H1 (cell line): ENCODE measurements around the gene ZBTB24. TPM values are rescaled to one million over a fixed set of nuclear protein-coding genes. Genes with fewer than 3 reads are reported as not detected.

Experiments used
- CTCF ChIA-PET: fragments of 300-600 bp; sonication (Branson Sonifier 250); formaldehyde crosslinking; loops from one replicate; lab custom pipeline; 2021; ENCODE audit not compliant: partially characterized antibody; lab: Charles Lee
- POLR2A ChIA-PET: fragments of 300-600 bp; sonication (Branson Sonifier 250); formaldehyde crosslinking; loops from one replicate; lab custom pipeline; 2021; ENCODE audit warnings: inconsistent platforms; ENCODE audit not compliant: partially characterized antibody; lab: Charles Lee
- DNase-seq, 2 experiments: peaks; one replicate each; pipeline versions ENCODE4 v3.0.0 to v3.0.0-alpha.2; 2010 to 2022; ENCODE audit warnings: low spot score in 2 of 2, low read depth in 1 of 2, mixed read lengths in 1 of 2
- FAIRE-seq: peaks from 2 replicates; lab custom pipeline; 2011; peaks lifted over from hg19 to GRCh38; lab: Jason Lieb, UNC
- H2AFZ ChIP-seq: 2 replicates; pipeline ENCODE4 v1.8.1; 2012; ENCODE audit warnings: low read length, inconsistent platforms
- H2AK5ac ChIP-seq: 2 replicates; pipeline ENCODE4 v1.6.1; 2013; ENCODE audit warnings: low read depth, low read length
- H2BK120ac ChIP-seq: replicated peaks from 2 replicates; pipeline ENCODE3; 2013; ENCODE audit warnings: low read depth, low read length, inconsistent platforms
- H2BK12ac ChIP-seq: 2 replicates; pipeline ENCODE4 v1.6.1; 2013; ENCODE audit warnings: low read depth, low read length
- H2BK15ac ChIP-seq: 2 replicates; pipeline ENCODE4 v1.6.1; 2013; ENCODE audit warnings: low read length
- H2BK20ac ChIP-seq: 2 replicates; pipeline ENCODE4 v1.6.1; 2013; ENCODE audit warnings: low read length
- H2BK5ac ChIP-seq: 2 replicates; pipeline ENCODE4 v1.6.1; 2013; ENCODE audit warnings: low read depth, low read length
- H3K14ac ChIP-seq: 2 replicates; pipeline ENCODE4 v1.6.1; 2013; ENCODE audit warnings: inconsistent platforms; ENCODE audit not compliant: insufficient read length
- H3K18ac ChIP-seq: 2 replicates; pipeline ENCODE4 v1.6.1; 2013; ENCODE audit warnings: low read length; ENCODE audit errors: extremely low read depth
- H3K23ac ChIP-seq: 2 replicates; pipeline ENCODE4 v1.6.1; 2013; ENCODE audit warnings: inconsistent platforms; ENCODE audit not compliant: insufficient read length
- H3K23me2 ChIP-seq: 2 replicates; pipeline ENCODE4 v1.6.1; 2013; ENCODE audit warnings: low read depth, low read length
- H3K27ac ChIP-seq: 2 replicates; pipeline ENCODE4 v1.6.1; 2011; ENCODE audit warnings: low read depth, low read length, inconsistent platforms
- H3K27me3 ChIP-seq, 4 experiments: replicated peaks in 1 of 4; 1 replicate in 1 of 4; 2 replicates in 3 of 4; pipeline versions ENCODE4 v1.6.1 to v1.8.1; 2011 to 2013; ENCODE audit warnings: low read length in 3 of 4, mild to moderate bottlenecking in 3 of 4, inconsistent platforms in 2 of 4, mixed read lengths in 2 of 4, moderate library complexity in 1 of 4; ENCODE audit not compliant: control insufficient read depth in 3 of 4, insufficient read depth in 3 of 4; ENCODE audit errors: extremely low read depth in 1 of 4
- H3K36me3 ChIP-seq, 4 experiments: 2 replicates each; pipeline versions ENCODE4 v1.6.1 to v1.8.1; 2011 to 2013; ENCODE audit warnings: mild to moderate bottlenecking in 4 of 4, low read length in 3 of 4, moderate library complexity in 2 of 4, control low read depth in 1 of 4, inconsistent platforms in 1 of 4; ENCODE audit not compliant: insufficient read depth in 4 of 4, control insufficient read depth in 2 of 4
- H3K4ac ChIP-seq: replicated peaks from 2 replicates; pipeline ENCODE3; 2013; ENCODE audit warnings: low read length, low read depth, mixed read lengths, inconsistent platforms; ENCODE audit not compliant: insufficient read length
- H3K4me1 ChIP-seq, 4 experiments: replicated peaks in 1 of 4; 1 replicate in 1 of 4; 2 replicates in 3 of 4; pipeline versions ENCODE4 v1.6.1 to v1.8.1; 2011 to 2013; ENCODE audit warnings: low read length in 3 of 4, inconsistent platforms in 2 of 4, mixed read lengths in 1 of 4; ENCODE audit not compliant: insufficient read depth in 4 of 4, control insufficient read depth in 3 of 4
- H3K4me2 ChIP-seq, 2 experiments: 2 replicates each; pipeline versions ENCODE4 v1.6.1 to v1.8.1; 2011 to 2013; ENCODE audit warnings: low read depth in 2 of 2, low read length in 2 of 2, control low read depth in 1 of 2, inconsistent platforms in 1 of 2, mild to moderate bottlenecking in 1 of 2; ENCODE audit not compliant: insufficient read depth in 1 of 2
- H3K4me3 ChIP-seq, 4 experiments: fragments of 200-600, 300-600 bp in 1 of 4; sonication (generic), shearing (Covaris generic), sonication (Bioruptor Twin) in 1 of 4; 2 replicates each; pipeline versions ENCODE4 v1.5.1 to v1.8.1; 2011 to 2016; ENCODE audit warnings: low read length in 4 of 4, low read depth in 3 of 4, control low read depth in 2 of 4, inconsistent platforms in 2 of 4, mild to moderate bottlenecking in 2 of 4, mixed read lengths in 1 of 4, moderate library complexity in 1 of 4; ENCODE audit not compliant: insufficient read depth in 2 of 4; ENCODE audit errors: extremely low read depth in 1 of 4
- H3K56ac ChIP-seq: replicated peaks from 2 replicates; pipeline ENCODE3; 2013; ENCODE audit warnings: low read depth, mild to moderate bottlenecking, mixed read lengths, low read length, inconsistent platforms; ENCODE audit not compliant: insufficient read length
- H3K79me1 ChIP-seq: 2 replicates; pipeline ENCODE4 v1.6.1; 2013; ENCODE audit warnings: low read depth, low read length, control low read depth
- H3K79me2 ChIP-seq, 2 experiments: 2 replicates each; pipeline versions ENCODE4 v1.6.1 to v1.8.1; 2012 to 2013; ENCODE audit warnings: low read length in 2 of 2, mild to moderate bottlenecking in 2 of 2, inconsistent platforms in 1 of 2; ENCODE audit not compliant: insufficient read depth in 2 of 2, control insufficient read depth in 1 of 2
- H3K9ac ChIP-seq, 4 experiments: replicated peaks in 1 of 4; 1 replicate in 1 of 4; 2 replicates in 3 of 4; pipeline versions ENCODE4 v1.6.1 to v1.8.1; 2011 to 2013; ENCODE audit warnings: low read depth in 3 of 4, low read length in 3 of 4, control low read depth in 2 of 4, mild to moderate bottlenecking in 2 of 4, moderate library complexity in 2 of 4, inconsistent platforms in 1 of 4; ENCODE audit errors: extremely low read depth in 1 of 4
- H3K9me3 ChIP-seq, 2 experiments: 2 replicates each; pipeline versions ENCODE4 v1.6.1 to v1.8.1; 2012 to 2013; ENCODE audit warnings: mild to moderate bottlenecking in 2 of 2, moderate library complexity in 2 of 2, control low read depth in 1 of 2, inconsistent platforms in 1 of 2, low read depth in 1 of 2, low read length in 1 of 2, mixed read lengths in 1 of 2; ENCODE audit not compliant: insufficient read depth in 2 of 2
- H4K20me1 ChIP-seq, 2 experiments: replicated peaks in 1 of 2; 2 replicates each; pipeline versions ENCODE3 to v1.8.1; 2011 to 2013; ENCODE audit warnings: inconsistent platforms in 2 of 2, low read length in 2 of 2, mild to moderate bottlenecking in 1 of 2; ENCODE audit not compliant: insufficient read depth in 2 of 2, control insufficient read depth in 1 of 2
- H4K5ac ChIP-seq: 2 replicates; pipeline ENCODE4 v1.6.1; 2013; ENCODE audit warnings: low read length, low read depth, mixed read lengths, inconsistent platforms; ENCODE audit not compliant: insufficient read length
- H4K8ac ChIP-seq: 2 replicates; pipeline ENCODE4 v1.8.0; 2013; ENCODE audit warnings: mild to moderate bottlenecking, moderate library complexity, low read length, inconsistent platforms; ENCODE audit not compliant: insufficient read depth; ENCODE audit errors: extremely low read depth
- H4K91ac ChIP-seq: replicated peaks from 2 replicates; pipeline ENCODE3; 2013; ENCODE audit warnings: low read length, mixed read lengths, inconsistent platforms; ENCODE audit not compliant: insufficient read length
- BACH1 ChIP-seq: IDR thresholded peaks from 2 replicates; pipeline ENCODE4 v1.6.1; 2012; ENCODE audit warnings: low read length, improper control_type of control experiment
- BRCA1 ChIP-seq: IDR thresholded peaks from 2 replicates; pipeline ENCODE4 v1.6.1; 2012; ENCODE audit warnings: low read depth, low read length, improper control_type of control experiment
- E2F6 ChIP-seq: IDR thresholded peaks from 2 replicates; pipeline ENCODE4 v1.6.1; 2012; ENCODE audit warnings: inconsistent platforms
- EP300 ChIP-seq, 2 experiments: IDR thresholded peaks; 1 replicate in 1 of 2; 2 replicates in 1 of 2; pipeline ENCODE4 v1.6.1; 2011 to 2012; ENCODE audit warnings: low read depth in 2 of 2, low read length in 2 of 2, mild to moderate bottlenecking in 2 of 2, borderline replicate concordance in 1 of 2, inconsistent platforms in 1 of 2, moderate library complexity in 1 of 2
- HDAC6 ChIP-seq: IDR thresholded peaks from one replicate; pipeline ENCODE4 v1.7.1; 2012; ENCODE audit warnings: low read depth, mild to moderate bottlenecking, inconsistent platforms, low read length, moderate library complexity
- KDM1A ChIP-seq: fragments of 200-600, 300-600 bp; sonication (generic); IDR thresholded peaks from 2 replicates; pipeline ENCODE4 v1.7.1; 2016; ENCODE audit warnings: mild to moderate bottlenecking, low read length, borderline replicate concordance
- RNF2 ChIP-seq: fragments of 200-900, 300-1000 bp; sonication (generic); IDR thresholded peaks from 2 replicates; pipeline ENCODE4 v1.7.1; 2016; ENCODE audit warnings: borderline replicate concordance, low read depth, mild to moderate bottlenecking, antibody characterized with exemption, low read length; ENCODE audit not compliant: poor library complexity, severe bottlenecking; ENCODE audit errors: missing control alignments
- SIRT6 ChIP-seq: IDR thresholded peaks from one replicate; pipeline ENCODE4 v1.7.1; 2012; ENCODE audit warnings: low read length, inconsistent platforms
- SRF ChIP-seq: IDR thresholded peaks from 2 replicates; pipeline ENCODE4 v1.6.1; 2011; ENCODE audit warnings: mild to moderate bottlenecking, low read depth, low read length, moderate library complexity
- TAF1 ChIP-seq: IDR thresholded peaks from 2 replicates; pipeline ENCODE4 v1.6.1; 2011; ENCODE audit warnings: mild to moderate bottlenecking, low read depth, low read length
- YY1 ChIP-seq: IDR thresholded peaks from 2 replicates; pipeline ENCODE4 v1.6.1; 2011; ENCODE audit warnings: low read depth, mild to moderate bottlenecking, low read length
- WGBS, 2 experiments: shearing (Covaris generic) in 1 of 2; methylation state at CpG; one replicate each; pipeline versions ENCODE4 v1.1.6 to v1.1.7; 2013 to 2015; ENCODE audit warnings: low lambda C conversion rate in 2 of 2, mixed read lengths in 2 of 2, inconsistent platforms in 1 of 2, low coverage in 1 of 2, missing lambda C conversion rate in 1 of 2; ENCODE audit not compliant: insufficient replicate concordance in 2 of 2, insufficient coverage in 1 of 2, insufficient read length in 1 of 2; ENCODE audit errors: extremely low coverage in 1 of 2, missing lambda C conversion rate in 1 of 2; 5-methylcytosine and 5-hydroxymethylcytosine counted together
- polyA plus RNA-seq, 7 experiments: library from polyadenylated mRNA; depleted of rRNA in 3 of 7; stranded (reverse) in 5 of 7; unstranded in 2 of 7; fragments of >200 nt in 5 of 7; fragments of 200-250 nt in 2 of 7; gene quantifications; 1 replicate in 5 of 7; 2 replicates in 1 of 7; 4 replicates in 1 of 7; pipeline versions ENCODE4 v1.2.1 to v1.2.3, GENCODE V29; 2011 to 2013; ENCODE audit warnings: missing spikeins in 2 of 7, mixed read lengths in 2 of 7
- total RNA-seq: library from RNA; stranded (reverse); fragmentation: NEBNext Ultra II Directional; extraction: Animal tissue kit (Norgen Biotek cat#: 25700); gene quantifications from 2 replicates; pipeline ENCODE4 v1.2.1, GENCODE V29; 2021

ZBTB24 gene
- total and polyA plus RNA-seq, 2 of the 8 experiments (the other 6 are each of a cell fraction or from before 2014, with no cell fraction given): 7.5 to 21.0 TPM

- ChIA-PET CTCF (interaction anchor here (1.0 kb wide), 2 partner anchors 19 to 29 kb away, joined by 3 read pairs; no protein-coding TSS in a partner anchor), POLR2A (interaction anchor here (0.6 kb wide), 1 partner anchor 472 kb away, joined by 3 read pairs; no protein-coding TSS in a partner anchor)
- Histone ChIP-seq H2BK15ac (no peak overlapping the region), H3K14ac (no peak overlapping the region), H2AK5ac (no peak overlapping the region), H2BK20ac (no peak overlapping the region), H3K18ac (no peak overlapping the region), H3K4me3 (no peak overlapping the region), H3K23ac (no peak overlapping the region), H3K4me2 (no peak overlapping the region), H2BK5ac (no peak overlapping the region), H3K56ac (no peak overlapping the region), H4K5ac (no peak overlapping the region), H3K27me3 (no peaks in the 10 kb centered on the region), H3K4me1 (peaks cover 0 to 1% (median 0%) of the 10 kb centered on the region in 4 experiments; a peak in 1 of 7 replicates), H4K91ac (no peak overlapping the region), H3K79me1 (peaks cover 17% of the 10 kb centered on the region), H3K9me3 (no peaks in the 10 kb centered on the region), H4K20me1 (peaks cover 4 to 31% of the 10 kb centered on the region in 2 experiments), H2AFZ (no peak overlapping the region), H3K79me2 (peaks cover 0 to 36% of the 10 kb centered on the region in 2 experiments; a peak in 3 of 4 replicates), H3K23me2 (no peaks in the 10 kb centered on the region), H3K9ac (no peak overlapping the region; a peak in 1 of 7 replicates), H4K8ac (no peak overlapping the region), H3K4ac (no peak overlapping the region), H2BK120ac (no peak overlapping the region), H3K36me3 (peaks cover 18 to 96% (median 66%) of the 10 kb centered on the region in 4 experiments), H3K27ac (no peak overlapping the region), H2BK12ac (no peak overlapping the region)
- DNase-seq (peak in 1 of 2 experiments; percentile 28), FAIRE-seq (no peak)
- 93% methylated on average over 9 of the region's 9 CpGs; no CpG with 5 or more reads in 1 of the 2 experiments for WGBS, 2 experiments
- no peak for TF ChIP-seq BACH1
- TF ChIP-seq E2F6: no peak
- TF ChIP-seq RNF2: no peak
- no peak for TF ChIP-seq KDM1A
- TF ChIP-seq SIRT6: no peak
- TF ChIP-seq TAF1: no peak
- no peak for TF ChIP-seq SRF
- TF ChIP-seq EP300 (IDR thresholded peaks at IDR 0.05; ENCODE audit: borderline replicate concordance in 1 of 2, low read depth in 2 of 2, low read length in 2 of 2): no peak
- no peak for TF ChIP-seq BRCA1
- TF ChIP-seq YY1: no peak
- no peak for TF ChIP-seq HDAC6
Observed at GRCh38 chr6:109472132-109472995, 10.7 kb downstream of the ZBTB24 start.
